Measurements from ENCODE around the gene OR7G3. TPM values are rescaled to one million over a fixed set of nuclear protein-coding genes. Genes with fewer than 3 reads are reported as not detected.

Gene OR7G3
- polyA plus RNA-seq, 1 donor: not detected

GRCh38 chr19:9086761-9087160, 40.0 kb downstream of the OR7G3 start, which contains the start of gene OR1M1:
OR1M1 (plus strand) TSS chr19:9087061; CDS start chr19:9093245, 6,184 bp downstream.
- DNase-seq: no peak

- no peak for DNase-seq
Observed at GRCh38 chr19:9078651-9079050, 48.1 kb downstream of the OR7G3 start.

GRCh38 chr19:9076901-9077300, 49.8 kb downstream of the OR7G3 start:
- no peak for DNase-seq

Other genes starting within 250 kb of the OR7G3 start
- gene MUC16, start 116.5 kb downstream of the OR7G3 start, polyA plus RNA-seq (ENCODE audit: insufficient read length): 0.03 TPM
- not detected for gene OR1M1, start 39.9 kb downstream of the OR7G3 start, polyA plus RNA-seq (ENCODE audit: insufficient read length)
- gene OR7G2, start 19.5 kb downstream of the OR7G3 start, polyA plus RNA-seq (ENCODE audit: insufficient read length): not detected
- not detected for gene OR7G1, start 11.2 kb downstream of the OR7G3 start, polyA plus RNA-seq (ENCODE audit: insufficient read length)
- gene ZNF317, start 13.4 kb upstream of the OR7G3 start, polyA plus RNA-seq (ENCODE audit: insufficient read length): 20.1 TPM
- 0.06 TPM for gene OR7D2, start 52.0 kb upstream of the OR7G3 start, polyA plus RNA-seq (ENCODE audit: insufficient read length)
- not detected for gene OR7D4, start 92.6 kb upstream of the OR7G3 start, polyA plus RNA-seq (ENCODE audit: insufficient read length)
- gene OR7E24, start 124.0 kb upstream of the OR7G3 start, polyA plus RNA-seq (ENCODE audit: insufficient read length): not detected
- gene ZNF699, start 182.9 kb upstream of the OR7G3 start, polyA plus RNA-seq (ENCODE audit: insufficient read length): 3.7 TPM
- gene ZNF559, start 197.2 kb upstream of the OR7G3 start, polyA plus RNA-seq (ENCODE audit: insufficient read length): 26.8 TPM
- gene ZNF177, start 236.1 kb upstream of the OR7G3 start, polyA plus RNA-seq (ENCODE audit: insufficient read length): 6.0 TPM